SK-N-SH (cell line): ENCODE results near the gene LRGUK. TPM values are rescaled to one million over a fixed set of nuclear protein-coding genes. Genes with fewer than 3 reads are reported as not detected.

Experiments used
- CTCF ChIA-PET: fragments of 300-600, 350-600 bp; formaldehyde crosslinking; extraction: SDS; loops from one replicate; lab custom pipeline; 2021; lab: Yijun Ruan, JAX
- POLR2A ChIA-PET: fragments of 350-600 bp; sonication (Branson Sonifier 250); formaldehyde crosslinking; extraction: SDS; loops from one replicate; lab custom pipeline; 2020; ENCODE audit warnings: antibody characterized with exemption, inconsistent platforms; lab: Yijun Ruan, JAX
- DNase-seq: peaks from one replicate; pipeline ENCODE4 v3.0.0; 2012
- H2AFZ ChIP-seq: fragments of 200-600 bp; sonication (generic); 2 replicates; pipeline ENCODE4 v1.8.1; 2016; ENCODE audit warnings: antibody characterized with exemption, mild to moderate bottlenecking, low read depth
- H3F3A ChIP-seq: fragments of 200-600 bp; sonication (generic); replicated peaks from 2 replicates; pipeline ENCODE3; 2016; ENCODE audit warnings: antibody characterized with exemption, mild to moderate bottlenecking; ENCODE audit not compliant: insufficient read depth
- H3K27ac ChIP-seq, 2 experiments: fragments of 200-500 bp in 1 of 2; fragments of 200-600 bp in 1 of 2; sonication (Bioruptor generic) in 1 of 2; sonication (generic), shearing (Covaris generic) in 1 of 2; 2 replicates each; pipeline versions ENCODE4 v1.5.1 to v1.6.1; 2014 to 2016; ENCODE audit warnings: low read depth in 2 of 2, inconsistent platforms in 1 of 2, low read length in 1 of 2, mild to moderate bottlenecking in 1 of 2, mixed read lengths in 1 of 2
- H3K27me3 ChIP-seq: fragments of 200-600 bp; sonication (generic), shearing (Covaris generic); 2 replicates; pipeline ENCODE4 v1.6.1; 2016; ENCODE audit warnings: mixed run types; ENCODE audit not compliant: insufficient read depth
- H3K36me3 ChIP-seq, 2 experiments: fragments of 200-500 bp in 1 of 2; fragments of 200-600 bp in 1 of 2; sonication (Bioruptor generic) in 1 of 2; sonication (generic) in 1 of 2; replicated peaks in 1 of 2; 2 replicates each; pipeline versions ENCODE3 to v1.5.1; 2014 to 2016; ENCODE audit warnings: low read length in 1 of 2, mild to moderate bottlenecking in 1 of 2; ENCODE audit not compliant: insufficient read depth in 2 of 2, control insufficient read depth in 1 of 2
- H3K4me1 ChIP-seq, 2 experiments: fragments of 200-500 bp in 1 of 2; fragments of 200-600 bp in 1 of 2; sonication (Bioruptor generic) in 1 of 2; sonication (generic), shearing (Covaris generic) in 1 of 2; 2 replicates each; pipeline versions ENCODE4 v1.5.1 to v1.6.1; 2014 to 2016; ENCODE audit warnings: low read depth in 1 of 2, low read length in 1 of 2, mixed run types in 1 of 2; ENCODE audit not compliant: insufficient read depth in 2 of 2, control insufficient read depth in 1 of 2
- H3K4me2 ChIP-seq: fragments of 200-600 bp; sonication (generic), shearing (Covaris generic); 2 replicates; pipeline ENCODE4 v1.6.1; 2017; ENCODE audit warnings: mixed run types
- H3K4me3 ChIP-seq, 2 experiments: fragments of 200-500 bp in 1 of 2; fragments of 200-600 bp in 1 of 2; sonication (Bioruptor generic) in 1 of 2; sonication (generic), shearing (Covaris generic) in 1 of 2; 2 replicates each; pipeline versions ENCODE4 v1.5.1 to v1.8.1; 2014 to 2016; ENCODE audit warnings: low read depth in 2 of 2, inconsistent platforms in 1 of 2, low read length in 1 of 2, mild to moderate bottlenecking in 1 of 2, mixed read lengths in 1 of 2, moderate library complexity in 1 of 2
- H3K79me2 ChIP-seq: fragments of 200-600 bp; sonication (generic); 2 replicates; pipeline ENCODE4 v1.8.1; 2017; ENCODE audit warnings: mild to moderate bottlenecking; ENCODE audit not compliant: insufficient read depth
- H3K9ac ChIP-seq: fragments of 200-600 bp; sonication (generic); 2 replicates; pipeline ENCODE4 v1.6.1; 2017; ENCODE audit warnings: mixed run types
- H3K9me2 ChIP-seq: fragments of 200-600 bp; sonication (generic); 2 replicates; pipeline ENCODE4 v1.6.1; 2017; ENCODE audit warnings: mixed run types
- H3K9me3 ChIP-seq: fragments of 200-600 bp; sonication (generic); 2 replicates; pipeline ENCODE4 v1.6.1; 2017; ENCODE audit warnings: mixed run types, mild to moderate bottlenecking, moderate library complexity
- H4K20me1 ChIP-seq: fragments of 200-600 bp; sonication (generic); 2 replicates; pipeline ENCODE4 v1.6.1; 2017; ENCODE audit warnings: mild to moderate bottlenecking, mixed run types; ENCODE audit not compliant: insufficient read depth
- CHD2 ChIP-seq: fragments of 150-350 bp; IDR thresholded peaks from 2 replicates; pipeline ENCODE4 v1.6.1; 2018; ENCODE audit warnings: low read length; ENCODE audit not compliant: partially characterized antibody
- EP300 ChIP-seq, 2 experiments: IDR thresholded peaks; 2 replicates each; pipeline versions ENCODE4 v1.4.0 to v1.6.1; 2012; ENCODE audit warnings: borderline replicate concordance in 1 of 2, low read depth in 1 of 2, low read length in 1 of 2
- EZH2phosphoT487 ChIP-seq: fragments of 200-600 bp; sonication (generic); IDR thresholded peaks from 2 replicates; pipeline ENCODE4 v1.6.1; 2017; ENCODE audit warnings: low read depth, mixed run types, mild to moderate bottlenecking, antibody characterized with exemption, moderate library complexity, borderline replicate concordance
- FOXJ3 ChIP-seq: sonication (generic); formaldehyde crosslinking; IDR thresholded peaks from 2 replicates; pipeline ENCODE4 v1.5.1; 2020; ENCODE audit warnings: mild to moderate bottlenecking, missing genetic modification reagents
- GABPA ChIP-seq: IDR thresholded peaks from 2 replicates; pipeline ENCODE4 v1.4.0; 2012; ENCODE audit warnings: low read depth, mild to moderate bottlenecking
- GATA2 ChIP-seq: sonication (generic); formaldehyde crosslinking; IDR thresholded peaks from 2 replicates; pipeline ENCODE4 v1.5.0; 2020; ENCODE audit warnings: mild to moderate bottlenecking, missing genetic modification reagents
- JUND ChIP-seq: IDR thresholded peaks from 2 replicates; pipeline ENCODE4 v1.4.0; 2012
- MEF2A ChIP-seq: IDR thresholded peaks from 2 replicates; pipeline ENCODE4 v1.4.0; 2012; ENCODE audit warnings: low read depth, borderline replicate concordance
- MXI1 ChIP-seq: IDR thresholded peaks from 2 replicates; pipeline ENCODE4 v1.6.1; 2012; ENCODE audit warnings: mild to moderate bottlenecking, low read depth, low read length, improper control_type of control experiment
- NFIC ChIP-seq: IDR thresholded peaks from 2 replicates; pipeline ENCODE4 v1.4.0; 2012; ENCODE audit warnings: borderline replicate concordance
- RCOR1 ChIP-seq: fragments of 150-350 bp; IDR thresholded peaks from 2 replicates; pipeline ENCODE4 v1.6.1; 2017; ENCODE audit warnings: antibody characterized with exemption, low read length
- RFX5 ChIP-seq: IDR thresholded peaks from 2 replicates; pipeline ENCODE4 v1.6.1; 2012; ENCODE audit warnings: mild to moderate bottlenecking, improper control_type of control experiment, low read length
- RXRA ChIP-seq: IDR thresholded peaks from 2 replicates; pipeline ENCODE4 v1.4.0; 2012; ENCODE audit warnings: low read depth, mild to moderate bottlenecking, borderline replicate concordance
- SMC3 ChIP-seq: IDR thresholded peaks from 2 replicates; pipeline ENCODE4 v1.6.1; 2012; ENCODE audit warnings: low read depth, low read length, improper control_type of control experiment
- TAF1 ChIP-seq: IDR thresholded peaks from 2 replicates; pipeline ENCODE4 v1.6.1; 2012; ENCODE audit warnings: low read depth, mild to moderate bottlenecking, low read length, moderate library complexity, borderline replicate concordance
- TEAD4 ChIP-seq: IDR thresholded peaks from 2 replicates; pipeline ENCODE4 v1.4.0; 2012; ENCODE audit warnings: mild to moderate bottlenecking, borderline replicate concordance; ENCODE audit not compliant: insufficient read depth
- WGBS: methylation state at CpG from one replicate; pipeline ENCODE4 v1.1.6; 2017; ENCODE audit warnings: low lambda C conversion rate; 5-methylcytosine and 5-hydroxymethylcytosine counted together
- polyA plus RNA-seq, 3 experiments: library from polyadenylated mRNA; depleted of rRNA; stranded (reverse); fragments of >200 nt; gene quantifications; 2 replicates each; pipeline ENCODE4 v1.2.3, GENCODE V29; 2012
- TF ChIP-seq, protein P1 (sequence below): fragments of 150-350 bp; IDR thresholded peaks from 2 replicates; pipeline ENCODE4 v1.6.1; 2017; ENCODE audit warnings: antibody characterized with exemption, low read length, low read depth, borderline replicate concordance
- TF ChIP-seq, protein P2 (sequence below): IDR thresholded peaks from 2 replicates; pipeline ENCODE4 v1.4.0; 2012; ENCODE audit warnings: low read depth, borderline replicate concordance
- TF ChIP-seq, protein P3 (sequence below): IDR thresholded peaks from 2 replicates; pipeline ENCODE4 v1.4.0; 2012; ENCODE audit warnings: low read depth, borderline replicate concordance

Gene LRGUK
- polyA plus RNA-seq, 1 of the 3 experiments (the other 2 are of a cell fraction): 1.5 TPM

DNA sequence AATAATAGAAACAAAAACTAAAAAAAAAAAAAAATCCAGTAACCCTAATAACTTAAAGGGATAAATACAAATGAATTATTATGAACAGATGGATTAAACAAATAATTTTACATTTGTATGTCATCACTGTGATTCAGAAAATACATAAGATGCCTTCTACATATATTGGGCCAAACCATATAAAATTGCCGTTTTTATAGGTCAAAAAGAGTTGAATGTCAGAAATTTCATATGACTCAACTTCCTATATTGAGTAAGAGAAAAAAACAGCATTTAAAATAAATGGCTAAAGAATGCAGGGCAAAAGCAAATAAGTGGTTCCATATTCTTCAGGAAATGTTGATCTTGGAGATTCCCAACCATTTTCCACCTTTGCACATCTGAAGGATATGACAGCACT, 180.2 kb downstream of the LRGUK start:
- Histone ChIP-seq H3K4me1 (peaks cover 5 to 6% of the 10 kb centered on the region in 2 experiments; a peak in 2 of 4 replicates), H3K36me3 (peaks cover 46 to 58% of the 10 kb centered on the region in 2 experiments), H3K4me3 (no peak overlapping the region), H3K27ac (peak overlapping the region in 1 of 2 experiments; percentile 24; a peak in 2 of 4 replicates), H3K79me2 (peaks cover 19% of the 10 kb centered on the region), H3K9ac (no peak overlapping the region), H2AFZ (no peak overlapping the region), H3K27me3 (no peaks in the 10 kb centered on the region), H3K9me3 (no peaks in the 10 kb centered on the region), H3K9me2 (no peaks in the 10 kb centered on the region), H3F3A (peaks cover 10% of the 10 kb centered on the region), H4K20me1 (no peaks in the 10 kb centered on the region), H3K4me2 (no peak overlapping the region)
- TF ChIP-seq RXRA: 0 out of 2 replicates have a peak, but pooled peaks have one; percentile 12
- no peak for TF ChIP-seq TAF1
- no peak for TF ChIP-seq MEF2A
- WGBS: 38% methylated on average over 1 of the region's 1 CpG
- CTCF ChIA-PET: no interaction called here
- DNase-seq: no peak
- POLR2A ChIA-PET: no interaction called here

DNA sequence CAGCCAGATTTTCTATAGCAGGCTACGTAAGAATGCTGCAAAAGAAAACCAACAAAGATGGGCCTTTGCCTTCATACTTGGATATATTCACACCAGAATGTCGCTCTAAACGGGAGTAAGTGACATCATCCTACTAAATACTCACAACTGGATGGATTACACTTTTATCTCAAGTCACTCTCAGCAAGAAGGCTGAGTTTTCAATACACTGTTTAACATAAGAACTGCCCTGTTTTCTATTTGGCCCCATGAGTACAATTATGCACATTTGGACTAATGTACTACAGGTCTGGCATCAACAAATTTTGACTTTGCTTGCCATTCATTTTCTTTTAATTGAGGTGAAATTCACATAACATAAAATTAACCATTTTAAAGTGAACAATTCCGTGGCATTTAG, 181.4 kb downstream of the LRGUK start:
- H3K4me1 ChIP-seq: peaks cover 5 to 11% of the 10 kb centered on the region in 2 experiments; a peak in 2 of 4 replicates
- DNase-seq: no peak
- H3K4me3 ChIP-seq: no peak overlapping the region
- no peak for TF ChIP-seq GABPA
- H3K79me2 ChIP-seq: peaks cover 32% of the 10 kb centered on the region
- no peaks in the 10 kb centered on the region for H4K20me1 ChIP-seq
- H3K9me3 ChIP-seq: no peaks in the 10 kb centered on the region
- no peaks in the 10 kb centered on the region for H3K27me3 ChIP-seq
- H3K36me3 ChIP-seq: peaks cover 43 to 49% of the 10 kb centered on the region in 2 experiments
- H3K9ac ChIP-seq: no peak overlapping the region
- H3K27ac ChIP-seq: no peak overlapping the region
- 94% methylated on average over 4 of the region's 4 CpGs for WGBS
- H3K9me2 ChIP-seq: 0 out of 2 replicates have a peak, but pooled peaks cover 3% of the 10 kb centered on the region
- no peak overlapping the region for H3K4me2 ChIP-seq
- ChIA-PET POLR2A (no interaction called here), CTCF (interaction anchor here (1.0 kb wide), 1 partner anchor 9 kb away, joined by 3 read pairs; no protein-coding TSS in a partner anchor)
- no peak overlapping the region for H2AFZ ChIP-seq
- H3F3A ChIP-seq: peaks cover 10% of the 10 kb centered on the region

DNA sequence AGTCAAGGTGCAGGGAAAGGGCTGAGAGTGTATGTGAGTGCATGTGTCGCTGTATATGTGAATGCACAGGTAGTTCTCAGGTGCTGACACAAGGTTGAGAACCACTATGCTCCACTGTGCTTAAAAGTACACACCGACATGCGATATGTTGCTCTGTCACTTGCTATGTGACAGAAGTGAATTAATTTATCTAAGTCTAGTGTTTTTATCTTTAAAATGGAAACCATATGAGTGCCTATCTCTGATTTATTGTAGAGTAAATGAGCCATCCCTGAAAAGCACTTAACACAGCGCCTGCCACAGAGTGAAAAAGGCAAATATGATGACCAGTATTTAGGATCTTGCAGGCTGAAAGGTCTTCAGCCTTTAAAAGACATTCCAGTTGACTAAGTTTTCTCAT, 184.7 kb downstream of the LRGUK start:
- Histone ChIP-seq H3K36me3 (peaks cover 14 to 31% of the 10 kb centered on the region in 2 experiments), H4K20me1 (no peaks in the 10 kb centered on the region), H3K9ac (no peak overlapping the region), H3K79me2 (peaks cover 60% of the 10 kb centered on the region), H3K9me2 (0 out of 2 replicates have a peak, but pooled peaks cover 3% of the 10 kb centered on the region), H3K9me3 (no peaks in the 10 kb centered on the region), H2AFZ (no peak overlapping the region), H3F3A (peaks cover 9% of the 10 kb centered on the region), H3K4me1 (peaks cover 9 to 18% of the 10 kb centered on the region in 2 experiments; a peak in 2 of 4 replicates), H3K27me3 (no peaks in the 10 kb centered on the region), H3K4me3 (no peak overlapping the region), H3K4me2 (no peak overlapping the region), H3K27ac (peak overlapping the region in 1 of 2 experiments; percentile 43; a peak in 2 of 4 replicates)
- WGBS: 92% methylated on average over 4 of the region's 4 CpGs
- ChIA-PET CTCF (no interaction called here), POLR2A (no interaction called here)
- DNase-seq: peak; percentile 38
- TF ChIP-seq RCOR1 (no peak; the same call in 1 of the 2 replicates), FOXJ3 (CRISPR knock-in tag) (no peak), EP300 (IDR thresholded peaks at IDR 0.05; ENCODE audit: borderline replicate concordance in 1 of 2, low read depth in 1 of 2, low read length in 1 of 2) (peak in 1 of 2 experiments; percentile 57; a peak in 2 of 4 replicates), TEAD4 (no peak), RFX5 (no peak), CHD2 (no peak), NFIC (no peak), EZH2phosphoT487 (no peak), MXI1 (peak; percentile 67; the same call in 1 of the 2 replicates), SMC3 (no peak), JUND (no peak), GATA2 (CRISPR knock-in tag) (peak; percentile 81), GABPA (no peak)
- TF ChIP-seq, protein P1, sequence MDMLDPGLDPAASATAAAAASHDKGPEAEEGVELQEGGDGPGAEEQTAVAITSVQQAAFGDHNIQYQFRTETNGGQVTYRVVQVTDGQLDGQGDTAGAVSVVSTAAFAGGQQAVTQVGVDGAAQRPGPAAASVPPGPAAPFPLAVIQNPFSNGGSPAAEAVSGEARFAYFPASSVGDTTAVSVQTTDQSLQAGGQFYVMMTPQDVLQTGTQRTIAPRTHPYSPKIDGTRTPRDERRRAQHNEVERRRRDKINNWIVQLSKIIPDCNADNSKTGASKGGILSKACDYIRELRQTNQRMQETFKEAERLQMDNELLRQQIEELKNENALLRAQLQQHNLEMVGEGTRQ: no peak
- TF ChIP-seq, protein P2, sequence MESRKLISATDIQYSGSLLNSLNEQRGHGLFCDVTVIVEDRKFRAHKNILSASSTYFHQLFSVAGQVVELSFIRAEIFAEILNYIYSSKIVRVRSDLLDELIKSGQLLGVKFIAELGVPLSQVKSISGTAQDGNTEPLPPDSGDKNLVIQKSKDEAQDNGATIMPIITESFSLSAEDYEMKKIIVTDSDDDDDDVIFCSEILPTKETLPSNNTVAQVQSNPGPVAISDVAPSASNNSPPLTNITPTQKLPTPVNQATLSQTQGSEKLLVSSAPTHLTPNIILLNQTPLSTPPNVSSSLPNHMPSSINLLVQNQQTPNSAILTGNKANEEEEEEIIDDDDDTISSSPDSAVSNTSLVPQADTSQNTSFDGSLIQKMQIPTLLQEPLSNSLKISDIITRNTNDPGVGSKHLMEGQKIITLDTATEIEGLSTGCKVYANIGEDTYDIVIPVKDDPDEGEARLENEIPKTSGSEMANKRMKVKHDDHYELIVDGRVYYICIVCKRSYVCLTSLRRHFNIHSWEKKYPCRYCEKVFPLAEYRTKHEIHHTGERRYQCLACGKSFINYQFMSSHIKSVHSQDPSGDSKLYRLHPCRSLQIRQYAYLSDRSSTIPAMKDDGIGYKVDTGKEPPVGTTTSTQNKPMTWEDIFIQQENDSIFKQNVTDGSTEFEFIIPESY: no peak
- TF ChIP-seq, protein P3, sequence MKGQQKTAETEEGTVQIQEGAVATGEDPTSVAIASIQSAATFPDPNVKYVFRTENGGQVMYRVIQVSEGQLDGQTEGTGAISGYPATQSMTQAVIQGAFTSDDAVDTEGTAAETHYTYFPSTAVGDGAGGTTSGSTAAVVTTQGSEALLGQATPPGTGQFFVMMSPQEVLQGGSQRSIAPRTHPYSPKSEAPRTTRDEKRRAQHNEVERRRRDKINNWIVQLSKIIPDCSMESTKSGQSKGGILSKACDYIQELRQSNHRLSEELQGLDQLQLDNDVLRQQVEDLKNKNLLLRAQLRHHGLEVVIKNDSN: no peak
